ENCODE results near the gene ZNF592. TPM values are rescaled to one million over a fixed set of nuclear protein-coding genes. Genes with fewer than 3 reads are reported as not detected.

ZNF592 gene
- total and polyA plus RNA-seq, 2 donors (not counting 1 experiment from before 2014, with no cell fraction given) = 5.1 to 7.5 TPM

DNA sequence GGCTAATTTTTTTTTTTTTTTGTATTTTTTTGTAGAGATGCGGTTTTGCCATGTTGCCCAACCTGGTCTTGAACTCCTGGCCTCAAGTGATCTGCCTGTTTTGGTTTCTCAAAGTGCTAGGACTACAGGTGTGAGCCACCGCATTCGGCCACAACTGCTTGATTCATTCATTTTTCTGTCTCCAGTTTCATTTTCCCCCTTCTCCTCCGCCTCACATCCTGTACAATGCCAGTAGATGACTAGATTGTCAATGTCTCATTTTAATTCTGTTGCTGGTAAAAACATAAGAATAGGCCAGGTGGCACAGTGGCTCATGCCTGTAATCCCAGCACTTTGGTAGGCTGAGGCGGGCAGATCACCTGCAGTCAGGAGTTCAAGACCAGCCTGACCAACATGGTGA is 12.0 kb upstream of the ZNF592 start:
- H3K9ac ChIP-seq (ENCODE audit: insufficient read depth, low read length) = no peak overlapping the region
- H3K4me2 ChIP-seq (ENCODE audit: extremely low read depth, insufficient read depth, low read length) = no peak overlapping the region
- H3K79me2 ChIP-seq (ENCODE audit: control insufficient read depth, insufficient read depth, low read length) = no peaks in the 10 kb centered on the region
- DNase-seq (ENCODE audit: low read depth in 2 of 2) = no peak
- no peaks in the 10 kb centered on the region for H3K27me3 ChIP-seq (ENCODE audit: control insufficient read depth, insufficient read depth, low read length)
- no peak overlapping the region for H3K4me3 ChIP-seq (replicated peaks in 1 of 4; ENCODE audit: control extremely low read depth in 1 of 4, insufficient read depth in 1 of 4, low read depth in 3 of 4, low read length in 4 of 4)
- TF ChIP-seq, protein P1, sequence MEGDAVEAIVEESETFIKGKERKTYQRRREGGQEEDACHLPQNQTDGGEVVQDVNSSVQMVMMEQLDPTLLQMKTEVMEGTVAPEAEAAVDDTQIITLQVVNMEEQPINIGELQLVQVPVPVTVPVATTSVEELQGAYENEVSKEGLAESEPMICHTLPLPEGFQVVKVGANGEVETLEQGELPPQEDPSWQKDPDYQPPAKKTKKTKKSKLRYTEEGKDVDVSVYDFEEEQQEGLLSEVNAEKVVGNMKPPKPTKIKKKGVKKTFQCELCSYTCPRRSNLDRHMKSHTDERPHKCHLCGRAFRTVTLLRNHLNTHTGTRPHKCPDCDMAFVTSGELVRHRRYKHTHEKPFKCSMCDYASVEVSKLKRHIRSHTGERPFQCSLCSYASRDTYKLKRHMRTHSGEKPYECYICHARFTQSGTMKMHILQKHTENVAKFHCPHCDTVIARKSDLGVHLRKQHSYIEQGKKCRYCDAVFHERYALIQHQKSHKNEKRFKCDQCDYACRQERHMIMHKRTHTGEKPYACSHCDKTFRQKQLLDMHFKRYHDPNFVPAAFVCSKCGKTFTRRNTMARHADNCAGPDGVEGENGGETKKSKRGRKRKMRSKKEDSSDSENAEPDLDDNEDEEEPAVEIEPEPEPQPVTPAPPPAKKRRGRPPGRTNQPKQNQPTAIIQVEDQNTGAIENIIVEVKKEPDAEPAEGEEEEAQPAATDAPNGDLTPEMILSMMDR (conservative IDR thresholded peaks at IDR 0.05 in 1 of 2, IDR thresholded peaks at IDR 0.05 in 1 of 2; ENCODE audit: low read depth in 1 of 2, low read length in 2 of 2) = no peak
- no peak for TF ChIP-seq EZH2 (IDR thresholded peaks at IDR 0.05; ENCODE audit: low read length, missing control alignments)
- H3K27ac ChIP-seq (ENCODE audit: insufficient read depth, low read length) = no peak overlapping the region
- H3K9me3 ChIP-seq (ENCODE audit: control insufficient read depth, insufficient read depth, low read depth, low read length) = no peaks in the 10 kb centered on the region
- H2AFZ ChIP-seq (ENCODE audit: low read length) = no peak overlapping the region
- no peaks in the 10 kb centered on the region for H3K4me1 ChIP-seq (ENCODE audit: control insufficient read depth, extremely low read depth, insufficient read depth, low read length)
- no peaks in the 10 kb centered on the region for H4K20me1 ChIP-seq (ENCODE audit: control insufficient read depth, extremely low read depth, insufficient read depth, low read length)
- no peaks in the 10 kb centered on the region for H3K36me3 ChIP-seq (ENCODE audit: control insufficient read depth, insufficient read depth, low read length)

DNA sequence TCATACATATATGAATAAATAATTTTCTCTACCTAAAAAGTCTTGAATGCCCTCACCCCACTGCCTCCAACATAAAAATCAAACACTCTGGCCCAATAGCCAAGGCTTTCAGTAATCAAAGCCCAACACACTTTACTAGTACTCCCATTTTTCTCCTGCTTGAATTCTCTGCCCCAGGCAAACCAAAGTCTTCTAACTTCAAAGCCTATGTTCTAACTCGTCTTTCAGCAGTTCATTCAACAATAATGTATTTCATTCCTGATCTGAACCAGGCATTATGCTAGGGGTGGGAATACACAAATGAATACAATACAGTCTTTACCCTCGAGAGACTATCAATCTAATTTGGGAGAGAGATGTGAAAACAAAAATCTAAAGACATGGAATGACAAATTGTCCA is 11.4 kb upstream of the ZNF592 start:
- Histone ChIP-seq H3K27ac (ENCODE audit: insufficient read depth, low read length) (no peak overlapping the region), H3K27me3 (ENCODE audit: control insufficient read depth, insufficient read depth, low read length) (no peaks in the 10 kb centered on the region), H3K9me3 (ENCODE audit: control insufficient read depth, insufficient read depth, low read depth, low read length) (no peaks in the 10 kb centered on the region), H2AFZ (ENCODE audit: low read length) (no peak overlapping the region), H3K4me2 (ENCODE audit: extremely low read depth, insufficient read depth, low read length) (no peak overlapping the region), H3K9ac (ENCODE audit: insufficient read depth, low read length) (no peak overlapping the region), H3K79me2 (ENCODE audit: control insufficient read depth, insufficient read depth, low read length) (no peaks in the 10 kb centered on the region), H4K20me1 (ENCODE audit: control insufficient read depth, extremely low read depth, insufficient read depth, low read length) (no peaks in the 10 kb centered on the region), H3K4me3 (replicated peaks in 1 of 4; ENCODE audit: control extremely low read depth in 1 of 4, insufficient read depth in 1 of 4, low read depth in 3 of 4, low read length in 4 of 4) (no peak overlapping the region), H3K36me3 (ENCODE audit: control insufficient read depth, insufficient read depth, low read length) (no peaks in the 10 kb centered on the region), H3K4me1 (ENCODE audit: control insufficient read depth, extremely low read depth, insufficient read depth, low read length) (no peaks in the 10 kb centered on the region)
- no peak for TF ChIP-seq EZH2 (IDR thresholded peaks at IDR 0.05; ENCODE audit: low read length, missing control alignments)
- TF ChIP-seq, protein P1 (conservative IDR thresholded peaks at IDR 0.05 in 1 of 2, IDR thresholded peaks at IDR 0.05 in 1 of 2; ENCODE audit: low read depth in 1 of 2, low read length in 2 of 2) = no peak
- DNase-seq (ENCODE audit: low read depth in 2 of 2) = no peak

GRCh38 chr15:84740691-84741090 is 7.7 kb upstream of the ZNF592 start:
- Histone ChIP-seq H3K4me2 (ENCODE audit: extremely low read depth, insufficient read depth, low read length) (no peak overlapping the region), H3K4me1 (ENCODE audit: control insufficient read depth, extremely low read depth, insufficient read depth, low read length) (no peaks in the 10 kb centered on the region), H2AFZ (ENCODE audit: low read length) (no peak overlapping the region), H3K9ac (ENCODE audit: insufficient read depth, low read length) (no peak overlapping the region), H3K4me3 (replicated peaks in 1 of 4; ENCODE audit: control extremely low read depth in 1 of 4, insufficient read depth in 1 of 4, low read depth in 3 of 4, low read length in 4 of 4) (no peak overlapping the region), H3K36me3 (ENCODE audit: control insufficient read depth, insufficient read depth, low read length) (no peaks in the 10 kb centered on the region), H3K27ac (ENCODE audit: insufficient read depth, low read length) (no peak overlapping the region), H3K9me3 (ENCODE audit: control insufficient read depth, insufficient read depth, low read depth, low read length) (no peaks in the 10 kb centered on the region), H3K79me2 (ENCODE audit: control insufficient read depth, insufficient read depth, low read length) (no peaks in the 10 kb centered on the region), H4K20me1 (ENCODE audit: control insufficient read depth, extremely low read depth, insufficient read depth, low read length) (no peaks in the 10 kb centered on the region), H3K27me3 (ENCODE audit: control insufficient read depth, insufficient read depth, low read length) (no peaks in the 10 kb centered on the region)
- TF ChIP-seq, protein P1 (conservative IDR thresholded peaks at IDR 0.05 in 1 of 2, IDR thresholded peaks at IDR 0.05 in 1 of 2; ENCODE audit: low read depth in 1 of 2, low read length in 2 of 2) = no peak
- TF ChIP-seq EZH2 (IDR thresholded peaks at IDR 0.05; ENCODE audit: low read length, missing control alignments) = no peak
- no peak for DNase-seq (ENCODE audit: low read depth in 2 of 2)

All from fibroblast of lung (primary cell).